Lower leg skin (tissue), 4 donors: ENCODE measurements around the gene PIAS2. TPM values are rescaled to one million over a fixed set of nuclear protein-coding genes. Genes with fewer than 3 reads are reported as not detected.

Experiments used
- DNase-seq, 2 donors: peaks; one replicate each; pipeline ENCODE4 v3.0.0-alpha.2; 2019; ENCODE audit warnings: low spot score in 2 of 2
- H3K4me3 ChIP-seq: fragments of 200-600 bp; sonication (generic); 2 replicates; pipeline ENCODE4 v1.5.1; 2017; ENCODE audit warnings: mild to moderate bottlenecking, low read depth; ENCODE audit not compliant: poor library complexity, severe bottlenecking
- POLR2A ChIP-seq, 2 donors: fragments of 450-650 bp; IDR thresholded peaks; one replicate each; pipeline ENCODE4 v1.6.1; 2016 to 2017; ENCODE audit warnings: antibody characterized with exemption in 2 of 2, mild to moderate bottlenecking in 1 of 2, moderate library complexity in 1 of 2
- WGBS, 2 donors: methylation state at CpG; one replicate each; pipeline ENCODE4 v1.1.5; 2018; 5-methylcytosine and 5-hydroxymethylcytosine counted together
- intact Hi-C: fragments of 100-400 bp; cut with DNase I; formaldehyde crosslinking; loops from one replicate; pipeline ENCODE4 v1.15.0; 2023; ENCODE audit warnings: low total_unique reads
- total RNA-seq, 4 donors: library from RNA; depleted of rRNA; stranded (reverse); fragments of >200 nt; gene quantifications; one replicate each; pipeline ENCODE4 v1.1.0, GENCODE V29; 2016
- TF ChIP-seq, protein P1 (sequence below), 3 donors: fragments of 450-650 bp; IDR thresholded peaks; one replicate each; pipeline ENCODE4 v1.5.1; 2016; ENCODE audit warnings: antibody characterized with exemption in 3 of 3, mild to moderate bottlenecking in 3 of 3, moderate library complexity in 2 of 3

The PIAS2 gene
- total RNA-seq, 4 donors from 2014 or later: 6.3 to 12.7 (median 10.6) TPM

DNA sequence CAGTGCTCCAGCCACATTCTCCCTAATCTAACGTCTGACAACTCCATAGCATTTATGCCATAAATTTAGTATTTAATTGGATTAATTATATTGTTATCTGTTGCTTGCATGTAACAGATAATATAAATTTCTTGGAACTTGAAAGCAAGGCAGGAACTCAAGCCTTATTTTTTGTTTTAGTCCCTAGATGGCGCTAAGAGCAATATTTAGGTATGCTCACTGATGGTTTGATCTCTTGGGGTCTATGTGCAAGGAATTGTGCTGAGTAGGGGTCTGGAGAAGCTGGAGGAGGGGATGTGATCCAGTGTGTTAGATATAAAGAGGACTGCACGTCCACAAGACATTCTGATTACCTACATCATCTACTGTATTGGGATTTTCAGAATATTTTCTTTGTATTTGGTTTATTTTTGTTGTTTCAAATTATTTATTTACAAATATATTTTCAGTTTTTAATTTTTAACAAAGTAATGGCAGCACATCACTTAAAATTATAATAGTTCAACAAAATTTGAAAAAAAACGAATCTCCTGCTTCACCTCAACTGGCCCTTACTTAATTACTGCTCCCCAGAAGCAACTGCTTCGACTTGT is 32.9 kb upstream of the PIAS2 start:
- WGBS, 2 donors: 77 to 78% methylated on average over 5 of the region's 5 CpGs
- intact Hi-C loops: no loop called here
- no peak for DNase-seq
- no peak overlapping the region for H3K4me3 ChIP-seq
- TF ChIP-seq, protein P1, sequence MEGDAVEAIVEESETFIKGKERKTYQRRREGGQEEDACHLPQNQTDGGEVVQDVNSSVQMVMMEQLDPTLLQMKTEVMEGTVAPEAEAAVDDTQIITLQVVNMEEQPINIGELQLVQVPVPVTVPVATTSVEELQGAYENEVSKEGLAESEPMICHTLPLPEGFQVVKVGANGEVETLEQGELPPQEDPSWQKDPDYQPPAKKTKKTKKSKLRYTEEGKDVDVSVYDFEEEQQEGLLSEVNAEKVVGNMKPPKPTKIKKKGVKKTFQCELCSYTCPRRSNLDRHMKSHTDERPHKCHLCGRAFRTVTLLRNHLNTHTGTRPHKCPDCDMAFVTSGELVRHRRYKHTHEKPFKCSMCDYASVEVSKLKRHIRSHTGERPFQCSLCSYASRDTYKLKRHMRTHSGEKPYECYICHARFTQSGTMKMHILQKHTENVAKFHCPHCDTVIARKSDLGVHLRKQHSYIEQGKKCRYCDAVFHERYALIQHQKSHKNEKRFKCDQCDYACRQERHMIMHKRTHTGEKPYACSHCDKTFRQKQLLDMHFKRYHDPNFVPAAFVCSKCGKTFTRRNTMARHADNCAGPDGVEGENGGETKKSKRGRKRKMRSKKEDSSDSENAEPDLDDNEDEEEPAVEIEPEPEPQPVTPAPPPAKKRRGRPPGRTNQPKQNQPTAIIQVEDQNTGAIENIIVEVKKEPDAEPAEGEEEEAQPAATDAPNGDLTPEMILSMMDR (IDR thresholded peaks at IDR 0.05): no peak
- TF ChIP-seq POLR2A (IDR thresholded peaks at IDR 0.05): no peak

DNA sequence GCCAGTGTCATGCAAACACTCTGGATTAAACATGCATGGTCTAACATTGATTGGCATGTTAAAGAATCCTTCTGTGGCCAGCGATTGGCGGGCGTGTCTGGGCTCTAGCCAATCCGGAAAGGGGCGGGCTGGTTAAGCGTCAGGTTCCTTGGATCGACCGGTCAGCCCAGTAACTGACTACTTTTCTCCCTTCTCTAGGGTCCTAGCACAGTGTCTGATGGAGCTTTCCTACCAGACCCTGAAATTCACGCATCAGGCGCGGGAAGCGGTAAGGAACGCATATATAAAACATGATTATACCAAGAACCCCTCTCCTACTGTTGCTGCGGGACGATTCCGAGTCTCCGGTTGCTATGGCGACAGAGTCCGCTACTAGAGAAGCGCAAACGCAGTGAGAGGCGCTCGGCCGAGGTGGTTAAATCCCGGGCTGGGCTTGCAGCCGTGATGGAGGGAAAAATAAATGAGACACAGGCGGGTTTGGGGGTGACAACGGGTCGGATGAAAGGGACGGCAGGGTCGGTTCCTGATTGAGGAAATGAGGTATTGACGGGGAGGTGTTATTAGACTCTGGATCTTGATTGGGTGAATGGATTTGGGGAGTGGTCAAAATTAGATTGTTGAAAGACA is 29.5 kb upstream of the PIAS2 start:
- peak overlapping the region; percentile 38 for H3K4me3 ChIP-seq
- TF ChIP-seq, protein P1 (IDR thresholded peaks at IDR 0.05): no peak
- no peak for TF ChIP-seq POLR2A (IDR thresholded peaks at IDR 0.05)
- whole genome bisulfite sequencing, 2 donors: 0 to 3% methylated on average over 32 of the region's 32 CpGs
- intact Hi-C loops: no loop called here
- peak; percentile 61 to 92 for DNase-seq

DNA sequence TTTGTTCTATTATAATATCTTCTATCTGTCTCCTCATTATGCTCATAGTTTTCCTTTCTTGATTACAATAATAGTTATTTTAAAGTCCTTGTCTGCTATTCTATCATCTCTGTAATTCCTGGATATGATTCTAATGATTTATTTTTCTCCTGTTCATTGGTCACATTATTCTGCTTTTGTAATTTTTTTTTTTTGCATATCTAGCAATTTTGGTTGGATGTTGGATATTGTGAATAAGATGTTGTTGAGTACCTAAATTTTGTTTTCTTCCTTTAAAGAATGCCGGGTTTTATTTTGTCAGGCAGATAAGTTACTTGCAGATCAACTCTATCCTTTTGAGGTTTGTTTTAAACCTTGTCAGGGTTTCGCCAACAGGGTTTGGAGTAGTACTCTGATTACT is 25.3 kb upstream of the PIAS2 start:
- no peak for DNase-seq
- no peak for TF ChIP-seq POLR2A (IDR thresholded peaks at IDR 0.05)
- TF ChIP-seq, protein P1 (IDR thresholded peaks at IDR 0.05): no peak
- intact Hi-C loops: no loop called here
- H3K4me3 ChIP-seq: no peak overlapping the region
- WGBS, 2 donors: 95 to 96% methylated on average over 2 of the region's 2 CpGs

DNA sequence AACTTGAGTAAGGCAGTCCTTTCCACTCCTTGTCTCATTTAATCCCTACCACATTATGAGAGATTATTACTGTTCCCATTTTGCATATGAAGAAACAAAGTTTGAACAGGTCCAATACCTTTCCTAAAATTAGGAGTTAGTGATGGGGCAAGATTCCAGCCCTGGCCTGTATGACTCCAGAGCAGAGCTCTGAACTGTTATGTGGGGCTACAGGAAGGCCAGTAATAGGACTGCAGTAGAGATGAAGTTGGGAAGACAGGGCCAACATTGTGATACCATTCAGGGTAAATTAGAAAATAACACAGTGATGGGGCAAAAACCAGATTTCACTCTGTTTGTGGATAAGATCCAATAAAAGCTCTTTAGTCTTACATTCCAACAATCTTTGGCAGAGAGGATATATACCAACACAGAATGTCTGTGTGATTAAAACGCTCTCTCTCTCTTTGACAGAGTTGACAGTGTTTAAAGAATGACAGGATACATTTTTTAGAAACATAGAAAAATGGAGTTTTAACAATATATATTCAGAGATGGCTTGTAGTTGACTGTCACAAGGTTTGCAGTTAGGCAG is 22.8 kb upstream of the PIAS2 start:
- 46 to 49% methylated on average over 1 of the region's 1 CpG for WGBS, 2 donors
- no peak overlapping the region for H3K4me3 ChIP-seq
- TF ChIP-seq, protein P1 (IDR thresholded peaks at IDR 0.05): no peak
- no peak for TF ChIP-seq POLR2A (IDR thresholded peaks at IDR 0.05)
- intact Hi-C loops: no loop called here
- no peak for DNase-seq

DNA sequence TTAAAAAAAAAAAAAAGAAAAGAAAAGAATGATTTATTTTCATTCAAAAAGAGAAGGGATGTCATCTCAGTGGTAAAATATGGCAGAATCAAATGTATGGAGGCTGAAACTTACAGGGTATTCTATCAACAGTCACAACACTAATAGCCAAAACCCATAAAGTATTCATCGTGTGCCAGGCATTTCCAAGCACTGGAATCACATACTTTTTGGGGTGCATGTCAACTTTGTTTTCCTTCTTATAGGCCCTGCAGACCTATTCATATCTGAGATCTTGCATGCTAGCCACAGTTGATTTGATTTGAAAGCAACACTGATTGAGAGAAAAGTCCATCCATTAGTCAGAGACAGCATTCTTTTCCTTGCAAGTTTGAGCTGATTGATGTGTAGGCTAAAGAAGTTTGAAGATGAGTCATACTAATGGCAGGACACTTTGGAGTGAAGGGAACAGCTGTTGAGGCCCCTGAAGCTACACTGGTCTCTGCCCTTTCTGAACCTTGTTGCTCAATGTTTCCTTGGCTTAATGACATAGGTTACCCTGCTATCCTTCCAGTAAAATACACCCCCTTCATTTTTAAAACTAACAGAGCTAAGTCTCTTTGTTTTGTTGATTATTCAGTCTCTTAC is 22.1 kb upstream of the PIAS2 start:
- DNase-seq: no peak
- intact Hi-C loops: no loop called here
- TF ChIP-seq POLR2A (IDR thresholded peaks at IDR 0.05): no peak
- TF ChIP-seq, protein P1 (IDR thresholded peaks at IDR 0.05): no peak
- H3K4me3 ChIP-seq: no peak overlapping the region
- 77 to 89% methylated on average over 1 of the region's 1 CpG for WGBS, 2 donors
